SK-N-MC (cell line): ENCODE results near the gene EZH1.

Experiments
- EZH2 ChIP-seq: fragments of 200-600 bp; sonication (generic); IDR thresholded peaks from one replicate; pipeline ENCODE4 v1.6.1; 2017; ENCODE audit warnings: antibody characterized with exemption
- FOXP2 ChIP-seq: optimal IDR thresholded peaks from 2 replicates; pipeline ENCODE3; 2011; ENCODE audit warnings: mild to moderate bottlenecking, moderate library complexity; ENCODE audit not compliant: insufficient read depth; ENCODE audit errors: extremely low read length, control extremely low read depth
- POLR2AphosphoS5 ChIP-seq: IDR thresholded peaks from 2 replicates; pipeline ENCODE4 v1.6.1; 2012; ENCODE audit warnings: mild to moderate bottlenecking, low read depth, low read length, borderline replicate concordance

GRCh38 chr17:42748908-42749798, 4.3 kb upstream of the EZH1 start:
- TF ChIP-seq POLR2AphosphoS5 (no peak), EZH2 (no peak), FOXP2 (no peak)
